ENCODE data around the gene SMIM7.

DNA sequence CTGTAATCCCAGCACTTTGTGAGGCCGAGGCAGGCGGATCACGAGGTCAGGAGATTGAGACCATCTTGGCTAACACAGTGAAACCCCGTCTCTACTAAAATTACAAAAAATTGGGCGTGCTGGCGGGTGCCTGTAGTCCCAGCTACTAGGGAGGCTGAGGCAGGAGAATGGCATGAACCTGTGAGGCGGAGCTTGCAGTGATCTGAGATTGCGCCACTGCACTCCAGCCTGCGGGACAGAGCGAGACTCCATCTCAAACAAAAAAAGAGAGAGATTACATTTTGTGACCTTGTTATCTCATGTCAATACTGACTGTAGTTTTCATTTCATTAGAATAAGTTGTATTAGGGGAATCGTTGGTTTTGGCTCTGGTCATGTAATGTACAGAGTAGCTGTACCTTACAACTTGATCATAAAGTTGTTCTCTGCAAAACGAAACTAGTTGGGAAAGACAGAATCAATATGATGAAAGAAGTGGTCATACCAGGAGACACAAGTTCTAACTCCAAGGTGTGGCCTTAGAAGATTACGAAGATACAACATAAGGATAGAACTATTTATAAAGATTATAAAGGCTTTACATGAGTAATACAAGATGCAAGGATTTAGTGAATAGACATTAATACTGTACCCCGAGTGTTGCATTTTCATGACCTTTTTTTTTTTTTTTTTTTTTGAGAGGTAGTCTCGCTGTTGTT, 16.3 kb upstream of the SMIM7 start:
- TF ChIP-seq, protein P1, sequence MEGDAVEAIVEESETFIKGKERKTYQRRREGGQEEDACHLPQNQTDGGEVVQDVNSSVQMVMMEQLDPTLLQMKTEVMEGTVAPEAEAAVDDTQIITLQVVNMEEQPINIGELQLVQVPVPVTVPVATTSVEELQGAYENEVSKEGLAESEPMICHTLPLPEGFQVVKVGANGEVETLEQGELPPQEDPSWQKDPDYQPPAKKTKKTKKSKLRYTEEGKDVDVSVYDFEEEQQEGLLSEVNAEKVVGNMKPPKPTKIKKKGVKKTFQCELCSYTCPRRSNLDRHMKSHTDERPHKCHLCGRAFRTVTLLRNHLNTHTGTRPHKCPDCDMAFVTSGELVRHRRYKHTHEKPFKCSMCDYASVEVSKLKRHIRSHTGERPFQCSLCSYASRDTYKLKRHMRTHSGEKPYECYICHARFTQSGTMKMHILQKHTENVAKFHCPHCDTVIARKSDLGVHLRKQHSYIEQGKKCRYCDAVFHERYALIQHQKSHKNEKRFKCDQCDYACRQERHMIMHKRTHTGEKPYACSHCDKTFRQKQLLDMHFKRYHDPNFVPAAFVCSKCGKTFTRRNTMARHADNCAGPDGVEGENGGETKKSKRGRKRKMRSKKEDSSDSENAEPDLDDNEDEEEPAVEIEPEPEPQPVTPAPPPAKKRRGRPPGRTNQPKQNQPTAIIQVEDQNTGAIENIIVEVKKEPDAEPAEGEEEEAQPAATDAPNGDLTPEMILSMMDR (IDR thresholded peaks at IDR 0.05): no peak
- TF ChIP-seq TEAD1 (CRISPR knock-in tag; IDR thresholded peaks at IDR 0.05): no peak
- no peak for TF ChIP-seq ESRRA (CRISPR knock-in tag; IDR thresholded peaks at IDR 0.05; ENCODE audit: borderline replicate concordance)
- TF ChIP-seq ZNF263 (CRISPR knock-in tag; IDR thresholded peaks at IDR 0.05; ENCODE audit: low read depth): no peak
- TF ChIP-seq, protein P2, sequence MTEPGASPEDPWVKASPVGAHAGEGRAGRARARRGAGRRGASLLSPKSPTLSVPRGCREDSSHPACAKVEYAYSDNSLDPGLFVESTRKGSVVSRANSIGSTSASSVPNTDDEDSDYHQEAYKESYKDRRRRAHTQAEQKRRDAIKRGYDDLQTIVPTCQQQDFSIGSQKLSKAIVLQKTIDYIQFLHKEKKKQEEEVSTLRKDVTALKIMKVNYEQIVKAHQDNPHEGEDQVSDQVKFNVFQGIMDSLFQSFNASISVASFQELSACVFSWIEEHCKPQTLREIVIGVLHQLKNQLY (CRISPR knock-in tag; IDR thresholded peaks at IDR 0.05): no peak
- no peak for TF ChIP-seq FOXP1 (CRISPR knock-in tag; IDR thresholded peaks at IDR 0.05; ENCODE audit: borderline replicate concordance)
- no peak for TF ChIP-seq NR2C2 (CRISPR knock-in tag; IDR thresholded peaks at IDR 0.05)
- TF ChIP-seq, protein P3, sequence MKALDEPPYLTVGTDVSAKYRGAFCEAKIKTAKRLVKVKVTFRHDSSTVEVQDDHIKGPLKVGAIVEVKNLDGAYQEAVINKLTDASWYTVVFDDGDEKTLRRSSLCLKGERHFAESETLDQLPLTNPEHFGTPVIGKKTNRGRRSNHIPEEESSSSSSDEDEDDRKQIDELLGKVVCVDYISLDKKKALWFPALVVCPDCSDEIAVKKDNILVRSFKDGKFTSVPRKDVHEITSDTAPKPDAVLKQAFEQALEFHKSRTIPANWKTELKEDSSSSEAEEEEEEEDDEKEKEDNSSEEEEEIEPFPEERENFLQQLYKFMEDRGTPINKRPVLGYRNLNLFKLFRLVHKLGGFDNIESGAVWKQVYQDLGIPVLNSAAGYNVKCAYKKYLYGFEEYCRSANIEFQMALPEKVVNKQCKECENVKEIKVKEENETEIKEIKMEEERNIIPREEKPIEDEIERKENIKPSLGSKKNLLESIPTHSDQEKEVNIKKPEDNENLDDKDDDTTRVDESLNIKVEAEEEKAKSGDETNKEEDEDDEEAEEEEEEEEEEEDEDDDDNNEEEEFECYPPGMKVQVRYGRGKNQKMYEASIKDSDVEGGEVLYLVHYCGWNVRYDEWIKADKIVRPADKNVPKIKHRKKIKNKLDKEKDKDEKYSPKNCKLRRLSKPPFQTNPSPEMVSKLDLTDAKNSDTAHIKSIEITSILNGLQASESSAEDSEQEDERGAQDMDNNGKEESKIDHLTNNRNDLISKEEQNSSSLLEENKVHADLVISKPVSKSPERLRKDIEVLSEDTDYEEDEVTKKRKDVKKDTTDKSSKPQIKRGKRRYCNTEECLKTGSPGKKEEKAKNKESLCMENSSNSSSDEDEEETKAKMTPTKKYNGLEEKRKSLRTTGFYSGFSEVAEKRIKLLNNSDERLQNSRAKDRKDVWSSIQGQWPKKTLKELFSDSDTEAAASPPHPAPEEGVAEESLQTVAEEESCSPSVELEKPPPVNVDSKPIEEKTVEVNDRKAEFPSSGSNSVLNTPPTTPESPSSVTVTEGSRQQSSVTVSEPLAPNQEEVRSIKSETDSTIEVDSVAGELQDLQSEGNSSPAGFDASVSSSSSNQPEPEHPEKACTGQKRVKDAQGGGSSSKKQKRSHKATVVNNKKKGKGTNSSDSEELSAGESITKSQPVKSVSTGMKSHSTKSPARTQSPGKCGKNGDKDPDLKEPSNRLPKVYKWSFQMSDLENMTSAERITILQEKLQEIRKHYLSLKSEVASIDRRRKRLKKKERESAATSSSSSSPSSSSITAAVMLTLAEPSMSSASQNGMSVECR (CRISPR knock-in tag; IDR thresholded peaks at IDR 0.05; ENCODE audit: borderline replicate concordance): no peak
- TF ChIP-seq, protein P4, sequence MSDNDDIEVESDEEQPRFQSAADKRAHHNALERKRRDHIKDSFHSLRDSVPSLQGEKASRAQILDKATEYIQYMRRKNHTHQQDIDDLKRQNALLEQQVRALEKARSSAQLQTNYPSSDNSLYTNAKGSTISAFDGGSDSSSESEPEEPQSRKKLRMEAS (CRISPR knock-in tag; IDR thresholded peaks at IDR 0.05): no peak
- TF ChIP-seq, protein P5, sequence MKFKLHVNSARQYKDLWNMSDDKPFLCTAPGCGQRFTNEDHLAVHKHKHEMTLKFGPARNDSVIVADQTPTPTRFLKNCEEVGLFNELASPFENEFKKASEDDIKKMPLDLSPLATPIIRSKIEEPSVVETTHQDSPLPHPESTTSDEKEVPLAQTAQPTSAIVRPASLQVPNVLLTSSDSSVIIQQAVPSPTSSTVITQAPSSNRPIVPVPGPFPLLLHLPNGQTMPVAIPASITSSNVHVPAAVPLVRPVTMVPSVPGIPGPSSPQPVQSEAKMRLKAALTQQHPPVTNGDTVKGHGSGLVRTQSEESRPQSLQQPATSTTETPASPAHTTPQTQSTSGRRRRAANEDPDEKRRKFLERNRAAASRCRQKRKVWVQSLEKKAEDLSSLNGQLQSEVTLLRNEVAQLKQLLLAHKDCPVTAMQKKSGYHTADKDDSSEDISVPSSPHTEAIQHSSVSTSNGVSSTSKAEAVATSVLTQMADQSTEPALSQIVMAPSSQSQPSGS (CRISPR knock-in tag; IDR thresholded peaks at IDR 0.05; ENCODE audit: borderline replicate concordance, low read depth): no peak

Measured in WTC11 (cell line).